H1 (cell line): ENCODE measurements around the gene CNTN5. TPM values are rescaled to one million over a fixed set of nuclear protein-coding genes. Genes with fewer than 3 reads are reported as not detected.

ENCODE experiments used
- CHD2 ChIP-seq: IDR thresholded peaks from 2 replicates; pipeline ENCODE4 v1.6.1; 2012; ENCODE audit warnings: low read length, improper control_type of control experiment
- YY1 ChIP-seq: IDR thresholded peaks from 2 replicates; pipeline ENCODE4 v1.6.1; 2011; ENCODE audit warnings: low read depth, mild to moderate bottlenecking, low read length
- polyA plus RNA-seq, 7 experiments: library from polyadenylated mRNA; depleted of rRNA in 3 of 7; stranded (reverse) in 5 of 7; unstranded in 2 of 7; fragments of >200 nt in 5 of 7; fragments of 200-250 nt in 2 of 7; gene quantifications; 1 replicate in 5 of 7; 2 replicates in 1 of 7; 4 replicates in 1 of 7; pipeline versions ENCODE4 v1.2.1 to v1.2.3, GENCODE V29; 2011 to 2013; ENCODE audit warnings: missing spikeins in 2 of 7, mixed read lengths in 2 of 7
- total RNA-seq: library from RNA; stranded (reverse); fragmentation: NEBNext Ultra II Directional; extraction: Animal tissue kit (Norgen Biotek cat#: 25700); gene quantifications from 2 replicates; pipeline ENCODE4 v1.2.1, GENCODE V29; 2021
- TF ChIP-seq, protein P1 (sequence below): fragments of 300-600 bp; sonication (generic); IDR thresholded peaks from 2 replicates; pipeline ENCODE4 v1.7.1; 2012; ENCODE audit warnings: low read length, moderate library complexity, mild to moderate bottlenecking, inconsistent platforms; ENCODE audit not compliant: insufficient replicate concordance

Gene CNTN5
- total and polyA plus RNA-seq, 2 of the 8 experiments (the other 6 are each of a cell fraction or from before 2014, with no cell fraction given), result not detected

DNA sequence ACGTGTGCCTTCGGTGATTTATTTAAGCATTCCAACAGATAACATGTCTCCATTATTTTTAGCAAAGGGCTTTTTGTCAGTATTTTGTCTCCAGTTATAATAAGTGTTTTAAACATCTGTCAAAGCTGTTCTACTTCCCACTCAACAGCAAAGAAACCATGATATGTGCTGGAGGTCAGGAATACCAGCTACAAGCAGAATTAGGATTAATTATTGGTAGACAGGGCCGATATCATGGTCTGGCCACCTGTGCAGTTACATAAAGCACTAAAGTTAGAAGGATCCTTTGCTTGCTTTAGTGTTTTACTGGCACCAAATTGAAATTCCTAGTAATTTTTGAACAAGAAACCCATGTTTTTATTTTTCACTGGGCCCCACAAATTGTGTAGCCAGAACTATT lies 1075.1 kb downstream of the CNTN5 start (continued):
- TF ChIP-seq CHD2, result no peak
- TF ChIP-seq YY1, result no peak
- TF ChIP-seq, protein P1, sequence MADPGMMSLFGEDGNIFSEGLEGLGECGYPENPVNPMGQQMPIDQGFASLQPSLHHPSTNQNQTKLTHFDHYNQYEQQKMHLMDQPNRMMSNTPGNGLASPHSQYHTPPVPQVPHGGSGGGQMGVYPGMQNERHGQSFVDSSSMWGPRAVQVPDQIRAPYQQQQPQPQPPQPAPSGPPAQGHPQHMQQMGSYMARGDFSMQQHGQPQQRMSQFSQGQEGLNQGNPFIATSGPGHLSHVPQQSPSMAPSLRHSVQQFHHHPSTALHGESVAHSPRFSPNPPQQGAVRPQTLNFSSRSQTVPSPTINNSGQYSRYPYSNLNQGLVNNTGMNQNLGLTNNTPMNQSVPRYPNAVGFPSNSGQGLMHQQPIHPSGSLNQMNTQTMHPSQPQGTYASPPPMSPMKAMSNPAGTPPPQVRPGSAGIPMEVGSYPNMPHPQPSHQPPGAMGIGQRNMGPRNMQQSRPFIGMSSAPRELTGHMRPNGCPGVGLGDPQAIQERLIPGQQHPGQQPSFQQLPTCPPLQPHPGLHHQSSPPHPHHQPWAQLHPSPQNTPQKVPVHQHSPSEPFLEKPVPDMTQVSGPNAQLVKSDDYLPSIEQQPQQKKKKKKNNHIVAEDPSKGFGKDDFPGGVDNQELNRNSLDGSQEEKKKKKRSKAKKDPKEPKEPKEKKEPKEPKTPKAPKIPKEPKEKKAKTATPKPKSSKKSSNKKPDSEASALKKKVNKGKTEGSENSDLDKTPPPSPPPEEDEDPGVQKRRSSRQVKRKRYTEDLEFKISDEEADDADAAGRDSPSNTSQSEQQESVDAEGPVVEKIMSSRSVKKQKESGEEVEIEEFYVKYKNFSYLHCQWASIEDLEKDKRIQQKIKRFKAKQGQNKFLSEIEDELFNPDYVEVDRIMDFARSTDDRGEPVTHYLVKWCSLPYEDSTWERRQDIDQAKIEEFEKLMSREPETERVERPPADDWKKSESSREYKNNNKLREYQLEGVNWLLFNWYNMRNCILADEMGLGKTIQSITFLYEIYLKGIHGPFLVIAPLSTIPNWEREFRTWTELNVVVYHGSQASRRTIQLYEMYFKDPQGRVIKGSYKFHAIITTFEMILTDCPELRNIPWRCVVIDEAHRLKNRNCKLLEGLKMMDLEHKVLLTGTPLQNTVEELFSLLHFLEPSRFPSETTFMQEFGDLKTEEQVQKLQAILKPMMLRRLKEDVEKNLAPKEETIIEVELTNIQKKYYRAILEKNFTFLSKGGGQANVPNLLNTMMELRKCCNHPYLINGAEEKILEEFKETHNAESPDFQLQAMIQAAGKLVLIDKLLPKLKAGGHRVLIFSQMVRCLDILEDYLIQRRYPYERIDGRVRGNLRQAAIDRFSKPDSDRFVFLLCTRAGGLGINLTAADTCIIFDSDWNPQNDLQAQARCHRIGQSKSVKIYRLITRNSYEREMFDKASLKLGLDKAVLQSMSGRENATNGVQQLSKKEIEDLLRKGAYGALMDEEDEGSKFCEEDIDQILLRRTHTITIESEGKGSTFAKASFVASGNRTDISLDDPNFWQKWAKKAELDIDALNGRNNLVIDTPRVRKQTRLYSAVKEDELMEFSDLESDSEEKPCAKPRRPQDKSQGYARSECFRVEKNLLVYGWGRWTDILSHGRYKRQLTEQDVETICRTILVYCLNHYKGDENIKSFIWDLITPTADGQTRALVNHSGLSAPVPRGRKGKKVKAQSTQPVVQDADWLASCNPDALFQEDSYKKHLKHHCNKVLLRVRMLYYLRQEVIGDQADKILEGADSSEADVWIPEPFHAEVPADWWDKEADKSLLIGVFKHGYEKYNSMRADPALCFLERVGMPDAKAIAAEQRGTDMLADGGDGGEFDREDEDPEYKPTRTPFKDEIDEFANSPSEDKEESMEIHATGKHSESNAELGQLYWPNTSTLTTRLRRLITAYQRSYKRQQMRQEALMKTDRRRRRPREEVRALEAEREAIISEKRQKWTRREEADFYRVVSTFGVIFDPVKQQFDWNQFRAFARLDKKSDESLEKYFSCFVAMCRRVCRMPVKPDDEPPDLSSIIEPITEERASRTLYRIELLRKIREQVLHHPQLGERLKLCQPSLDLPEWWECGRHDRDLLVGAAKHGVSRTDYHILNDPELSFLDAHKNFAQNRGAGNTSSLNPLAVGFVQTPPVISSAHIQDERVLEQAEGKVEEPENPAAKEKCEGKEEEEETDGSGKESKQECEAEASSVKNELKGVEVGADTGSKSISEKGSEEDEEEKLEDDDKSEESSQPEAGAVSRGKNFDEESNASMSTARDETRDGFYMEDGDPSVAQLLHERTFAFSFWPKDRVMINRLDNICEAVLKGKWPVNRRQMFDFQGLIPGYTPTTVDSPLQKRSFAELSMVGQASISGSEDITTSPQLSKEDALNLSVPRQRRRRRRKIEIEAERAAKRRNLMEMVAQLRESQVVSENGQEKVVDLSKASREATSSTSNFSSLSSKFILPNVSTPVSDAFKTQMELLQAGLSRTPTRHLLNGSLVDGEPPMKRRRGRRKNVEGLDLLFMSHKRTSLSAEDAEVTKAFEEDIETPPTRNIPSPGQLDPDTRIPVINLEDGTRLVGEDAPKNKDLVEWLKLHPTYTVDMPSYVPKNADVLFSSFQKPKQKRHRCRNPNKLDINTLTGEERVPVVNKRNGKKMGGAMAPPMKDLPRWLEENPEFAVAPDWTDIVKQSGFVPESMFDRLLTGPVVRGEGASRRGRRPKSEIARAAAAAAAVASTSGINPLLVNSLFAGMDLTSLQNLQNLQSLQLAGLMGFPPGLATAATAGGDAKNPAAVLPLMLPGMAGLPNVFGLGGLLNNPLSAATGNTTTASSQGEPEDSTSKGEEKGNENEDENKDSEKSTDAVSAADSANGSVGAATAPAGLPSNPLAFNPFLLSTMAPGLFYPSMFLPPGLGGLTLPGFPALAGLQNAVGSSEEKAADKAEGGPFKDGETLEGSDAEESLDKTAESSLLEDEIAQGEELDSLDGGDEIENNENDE, result no peak
